ENCODE results near the gene OGFOD1. TPM values are rescaled to one million over a fixed set of nuclear protein-coding genes. Genes with fewer than 3 reads are reported as not detected.

OGFOD1 gene
- total and polyA plus RNA-seq, 9 of the 15 experiments (the other 6 are each of a cell fraction or from before 2014, with no cell fraction given), result 60.4 to 134 (median 85.8) TPM

DNA sequence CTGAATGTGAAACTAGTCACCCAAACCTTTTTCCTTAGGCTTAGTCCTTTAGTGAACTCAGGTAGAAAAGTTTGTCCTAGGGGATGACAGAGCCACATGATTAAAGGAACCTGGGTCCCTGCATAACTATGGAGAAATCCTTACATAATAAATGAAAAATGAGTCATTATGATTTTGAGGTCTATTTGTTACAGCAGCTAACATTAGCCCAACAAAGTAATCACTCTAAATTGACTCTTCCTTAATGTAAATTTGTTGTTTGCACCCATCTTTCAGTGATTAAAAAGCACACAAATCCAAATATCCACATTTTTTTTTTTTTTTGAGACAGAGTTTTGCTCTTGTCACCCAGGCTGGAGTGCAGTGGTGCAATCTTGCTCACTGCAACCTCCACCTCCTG lies 32.0 kb downstream of the OGFOD1 start:
- BruUV-seq (replicated peaks), result no TSS peak
- POLR2A ChIA-PET, result interaction anchor here (0.6 kb wide), 1 partner anchor 13 kb away, joined by 4 read pairs; no protein-coding TSS in a partner anchor
- no peak for ATAC-seq
- TF ChIP-seq, protein P1, sequence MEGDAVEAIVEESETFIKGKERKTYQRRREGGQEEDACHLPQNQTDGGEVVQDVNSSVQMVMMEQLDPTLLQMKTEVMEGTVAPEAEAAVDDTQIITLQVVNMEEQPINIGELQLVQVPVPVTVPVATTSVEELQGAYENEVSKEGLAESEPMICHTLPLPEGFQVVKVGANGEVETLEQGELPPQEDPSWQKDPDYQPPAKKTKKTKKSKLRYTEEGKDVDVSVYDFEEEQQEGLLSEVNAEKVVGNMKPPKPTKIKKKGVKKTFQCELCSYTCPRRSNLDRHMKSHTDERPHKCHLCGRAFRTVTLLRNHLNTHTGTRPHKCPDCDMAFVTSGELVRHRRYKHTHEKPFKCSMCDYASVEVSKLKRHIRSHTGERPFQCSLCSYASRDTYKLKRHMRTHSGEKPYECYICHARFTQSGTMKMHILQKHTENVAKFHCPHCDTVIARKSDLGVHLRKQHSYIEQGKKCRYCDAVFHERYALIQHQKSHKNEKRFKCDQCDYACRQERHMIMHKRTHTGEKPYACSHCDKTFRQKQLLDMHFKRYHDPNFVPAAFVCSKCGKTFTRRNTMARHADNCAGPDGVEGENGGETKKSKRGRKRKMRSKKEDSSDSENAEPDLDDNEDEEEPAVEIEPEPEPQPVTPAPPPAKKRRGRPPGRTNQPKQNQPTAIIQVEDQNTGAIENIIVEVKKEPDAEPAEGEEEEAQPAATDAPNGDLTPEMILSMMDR (IDR thresholded peaks at IDR 0.05 in 2 of 3, conservative IDR thresholded peaks at IDR 0.05 in 1 of 3; ENCODE audit: insufficient read depth in 2 of 3, low read depth in 1 of 3, low read length in 3 of 3), result no peak
- TF ChIP-seq, protein P2, sequence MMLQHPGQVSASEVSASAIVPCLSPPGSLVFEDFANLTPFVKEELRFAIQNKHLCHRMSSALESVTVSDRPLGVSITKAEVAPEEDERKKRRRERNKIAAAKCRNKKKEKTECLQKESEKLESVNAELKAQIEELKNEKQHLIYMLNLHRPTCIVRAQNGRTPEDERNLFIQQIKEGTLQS (IDR thresholded peaks at IDR 0.05), result 0 out of 2 replicates have a peak, but pooled peaks have one; percentile 11
- TF ChIP-seq, protein P2 (CRISPR knock-in tag; conservative IDR thresholded peaks at IDR 0.05), result no peak
- TF ChIP-seq CAMTA2 (CRISPR knock-in tag; conservative IDR thresholded peaks at IDR 0.05) (no peak), SRF (CRISPR knock-in tag; IDR thresholded peaks at IDR 0.05) (no peak), TBP (optimal IDR thresholded peaks at IDR 0.05; ENCODE audit: low read depth, low read length) (no peak), ZNF77 (CRISPR knock-in tag; IDR thresholded peaks at IDR 0.05) (no peak), SIN3B (IDR thresholded peaks at IDR 0.05; ENCODE audit: low read depth) (no peak)
- TF ChIP-seq, protein P3, sequence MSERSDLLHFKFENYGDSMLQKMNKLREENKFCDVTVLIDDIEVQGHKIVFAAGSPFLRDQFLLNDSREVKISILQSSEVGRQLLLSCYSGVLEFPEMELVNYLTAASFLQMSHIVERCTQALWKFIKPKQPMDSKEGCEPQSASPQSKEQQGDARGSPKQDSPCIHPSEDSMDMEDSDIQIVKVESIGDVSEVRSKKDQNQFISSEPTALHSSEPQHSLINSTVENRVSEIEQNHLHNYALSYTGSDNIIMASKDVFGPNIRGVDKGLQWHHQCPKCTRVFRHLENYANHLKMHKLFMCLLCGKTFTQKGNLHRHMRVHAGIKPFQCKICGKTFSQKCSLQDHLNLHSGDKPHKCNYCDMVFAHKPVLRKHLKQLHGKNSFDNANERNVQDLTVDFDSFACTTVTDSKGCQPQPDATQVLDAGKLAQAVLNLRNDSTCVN (CRISPR knock-in tag; IDR thresholded peaks at IDR 0.05), result no peak
- TF ChIP-seq, protein P4, sequence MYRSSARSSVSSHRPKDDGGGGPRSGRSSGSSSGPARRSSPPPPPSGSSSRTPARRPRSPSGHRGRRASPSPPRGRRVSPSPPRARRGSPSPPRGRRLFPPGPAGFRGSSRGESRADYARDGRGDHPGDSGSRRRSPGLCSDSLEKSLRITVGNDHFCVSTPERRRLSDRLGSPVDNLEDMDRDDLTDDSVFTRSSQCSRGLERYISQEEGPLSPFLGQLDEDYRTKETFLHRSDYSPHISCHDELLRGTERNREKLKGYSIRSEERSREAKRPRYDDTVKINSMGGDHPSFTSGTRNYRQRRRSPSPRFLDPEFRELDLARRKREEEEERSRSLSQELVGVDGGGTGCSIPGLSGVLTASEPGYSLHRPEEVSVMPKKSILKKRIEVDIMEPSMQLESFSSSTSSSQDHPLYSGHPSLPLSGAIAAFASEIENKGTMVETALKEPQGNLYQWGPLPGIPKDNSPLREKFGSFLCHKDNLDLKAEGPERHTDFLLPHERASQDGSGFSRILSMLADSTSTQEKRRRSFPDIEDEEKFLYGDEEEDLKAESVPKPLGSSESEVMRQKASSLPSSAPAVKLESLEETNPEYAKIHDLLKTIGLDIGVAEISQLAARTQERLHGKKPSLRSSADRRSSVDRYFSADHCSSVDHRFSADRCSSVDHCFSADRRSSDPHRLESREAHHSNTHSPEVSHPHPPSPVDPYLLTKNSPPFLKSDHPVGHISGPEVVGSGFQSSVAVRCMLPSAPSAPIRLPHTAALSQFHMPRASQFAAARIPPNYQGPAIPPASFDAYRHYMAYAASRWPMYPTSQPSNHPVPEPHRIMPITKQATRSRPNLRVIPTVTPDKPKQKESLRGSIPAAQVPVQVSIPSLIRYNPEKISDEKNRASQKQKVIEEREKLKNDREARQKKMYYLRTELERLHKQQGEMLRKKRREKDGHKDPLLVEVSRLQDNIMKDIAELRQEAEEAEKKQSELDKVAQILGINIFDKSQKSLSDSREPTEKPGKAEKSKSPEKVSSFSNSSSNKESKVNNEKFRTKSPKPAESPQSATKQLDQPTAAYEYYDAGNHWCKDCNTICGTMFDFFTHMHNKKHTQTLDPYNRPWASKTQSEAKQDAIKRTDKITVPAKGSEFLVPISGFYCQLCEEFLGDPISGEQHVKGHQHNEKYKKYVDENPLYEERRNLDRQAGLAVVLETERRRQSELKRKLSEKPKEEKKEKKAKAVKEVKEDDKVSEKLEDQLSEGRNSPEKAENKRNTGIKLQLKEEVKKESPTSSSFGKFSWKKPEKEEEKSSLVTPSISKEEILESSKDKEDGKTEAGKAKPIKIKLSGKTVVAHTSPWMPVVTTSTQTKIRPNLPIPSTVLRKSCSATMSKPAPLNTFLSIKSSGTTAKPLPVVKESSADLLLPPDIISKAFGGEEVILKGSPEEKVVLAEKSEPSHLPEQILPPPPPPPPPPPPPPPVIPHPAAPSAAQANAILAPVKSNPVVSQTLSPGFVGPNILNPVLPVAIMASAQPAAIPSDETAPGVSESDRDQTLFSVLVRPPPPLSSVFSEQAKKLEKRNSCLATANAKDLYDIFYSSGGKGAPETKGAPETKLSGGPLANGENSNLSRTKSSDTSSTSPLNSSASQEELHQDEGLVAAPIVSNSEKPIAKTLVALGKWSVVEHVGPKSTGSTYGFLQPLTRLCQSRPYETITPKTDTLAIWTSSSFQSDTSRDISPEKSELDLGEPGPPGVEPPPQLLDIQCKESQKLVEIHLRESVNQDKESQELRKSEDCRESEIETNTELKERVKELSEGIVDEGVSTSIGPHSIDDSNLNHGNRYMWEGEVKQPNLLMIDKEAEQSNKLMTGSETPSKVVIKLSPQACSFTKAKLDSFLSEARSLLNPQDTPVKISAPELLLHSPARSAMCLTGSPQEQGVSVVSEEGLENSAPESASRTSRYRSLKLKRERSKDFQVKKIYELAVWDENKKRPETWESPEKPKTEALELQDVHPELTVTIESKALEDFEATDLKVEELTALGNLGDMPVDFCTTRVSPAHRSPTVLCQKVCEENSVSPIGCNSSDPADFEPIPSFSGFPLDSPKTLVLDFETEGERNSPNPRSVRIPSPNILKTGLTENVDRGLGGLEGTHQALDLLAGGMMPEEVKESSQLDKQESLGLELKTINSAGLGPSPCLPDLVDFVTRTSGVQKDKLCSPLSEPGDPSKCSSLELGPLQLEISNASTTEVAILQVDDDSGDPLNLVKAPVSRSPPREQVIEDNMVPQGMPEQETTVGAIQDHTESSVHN (IDR thresholded peaks at IDR 0.05; ENCODE audit: borderline replicate concordance in 1 of 2, low read depth in 1 of 2), result no peak

More for the DNA sequence above, 32.0 kb downstream of the OGFOD1 start:
- Histone ChIP-seq H3K9ac (ENCODE audit: insufficient read depth in 1 of 2, low read depth in 2 of 2, low read length in 2 of 2) (no peak overlapping the region), H3K4me2 (ENCODE audit: insufficient read depth, low read length) (no peak overlapping the region), H3K79me2 (ENCODE audit: control insufficient read depth, insufficient read depth, low read length) (no peaks in the 10 kb centered on the region), H3K4me1 (replicated peaks in 1 of 2; ENCODE audit: control insufficient read depth in 2 of 2, insufficient read depth in 2 of 2, low read length in 2 of 2) (peaks cover 0 to 30% of the 10 kb centered on the region in 2 experiments; a peak in 4 of 5 replicates), H3K9me1 (ENCODE audit: control insufficient read depth, insufficient read depth, low read length) (no peaks in the 10 kb centered on the region), H3K36me3 (ENCODE audit: control insufficient read depth, insufficient read depth, low read length) (peaks cover 12% of the 10 kb centered on the region), H4K20me1 (replicated peaks; ENCODE audit: control insufficient read depth, insufficient read depth, low read length) (no peaks in the 10 kb centered on the region), H3K27ac (ENCODE audit: extremely low read depth, low read depth, low read length) (no peak overlapping the region), H3K4me3 (no peak overlapping the region), H3K27me3 (ENCODE audit: control insufficient read depth in 2 of 2, insufficient read depth in 2 of 2, low read length in 2 of 2) (no peaks in the 10 kb centered on the region), H3K9me3 (replicated peaks; ENCODE audit: control insufficient read depth, insufficient read depth, low read depth, low read length) (peaks cover 2% of the 10 kb centered on the region; the same call in 1 of the 2 replicates), H2AFZ (ENCODE audit: low read depth, low read length) (no peak overlapping the region)
- CTCF ChIA-PET (ENCODE audit: low intra/inter-chr PET ratio), result no interaction called here
- FAIRE-seq, result no peak
- no peak for DNase-seq (ENCODE audit: extremely low read depth in 1 of 4, low spot score in 3 of 4)
- in situ Hi-C loops (cut with MboI), result no loop called here
- intact Hi-C loops (cut with micrococcal nuclease), result no loop called here
